NCI-H524 treated with DMSO at 0.1 percent for 48 hours (cell line): Measurements from ENCODE around the gene ATP1B1.

Experiments
- DNase-seq: peaks from one replicate; lab custom pipeline; 2025; lab: John Stamatoyannopoulos, UW

Gene ATP1B1

DNA sequence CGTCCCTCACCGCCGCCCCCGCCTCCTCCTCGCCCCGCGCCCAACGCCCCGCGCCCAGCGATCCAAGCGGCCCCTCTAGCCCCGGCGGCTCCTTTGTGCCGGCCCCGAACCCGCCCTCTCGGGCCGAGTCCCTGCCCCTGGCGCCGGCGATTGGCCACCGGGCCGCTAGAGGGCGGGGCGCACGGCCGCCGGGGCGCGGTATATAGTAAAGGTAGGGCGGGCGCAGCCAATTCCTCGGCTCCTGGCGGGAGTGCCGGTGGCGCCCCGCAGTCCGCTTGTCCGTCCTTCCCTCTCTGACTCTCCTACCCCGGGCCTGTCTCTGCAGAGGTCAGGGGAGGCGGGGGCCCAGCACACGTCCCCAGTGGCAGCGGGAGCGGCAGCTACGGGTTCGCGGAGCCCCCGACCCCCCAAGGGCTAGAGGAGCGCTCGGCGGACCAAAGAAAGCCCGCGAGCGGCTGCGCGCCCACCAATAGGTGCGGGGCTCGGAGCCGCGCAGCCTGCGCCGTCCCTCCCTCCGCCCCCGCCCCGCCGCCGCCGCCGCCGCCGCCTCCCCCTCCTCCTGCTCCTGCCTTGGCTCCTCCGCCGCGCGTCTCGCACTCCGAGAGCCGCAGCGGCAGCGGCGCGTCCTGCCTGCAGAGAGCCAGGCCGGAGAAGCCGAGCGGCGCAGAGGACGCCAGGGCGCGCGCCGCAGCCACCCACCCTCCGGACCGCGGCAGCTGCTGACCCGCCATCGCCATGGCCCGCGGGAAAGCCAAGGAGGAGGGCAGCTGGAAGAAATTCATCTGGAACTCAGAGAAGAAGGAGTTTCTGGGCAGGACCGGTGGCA lies at the start of gene ATP1B1:
TSS of gene ATP1B1 (plus strand) at position 596 of the 826 bp plus-strand sequence. CDS start at position 736, 140 bp downstream.
- peak; percentile 48 for DNase-seq

DNA sequence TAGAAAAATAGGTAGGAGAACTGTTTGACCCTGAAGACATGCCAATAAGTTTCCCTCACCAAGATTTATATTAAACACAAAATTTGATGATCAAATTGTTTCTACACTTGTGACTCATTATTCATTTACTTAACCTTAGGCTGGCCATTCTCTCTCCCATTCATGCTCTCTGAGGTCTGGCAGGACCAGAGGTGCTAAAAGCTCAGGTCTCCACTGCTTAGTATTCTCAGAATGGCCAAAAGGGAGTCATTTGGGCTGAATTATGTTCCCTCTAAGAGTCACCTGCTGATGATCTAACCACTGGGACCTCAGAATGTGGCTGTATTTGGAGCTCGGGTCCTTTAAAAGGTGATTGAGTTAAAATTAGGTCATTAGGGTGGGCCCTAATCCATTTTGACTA lies 47.1 kb upstream of the ATP1B1 start:
- no peak for DNase-seq

DNA sequence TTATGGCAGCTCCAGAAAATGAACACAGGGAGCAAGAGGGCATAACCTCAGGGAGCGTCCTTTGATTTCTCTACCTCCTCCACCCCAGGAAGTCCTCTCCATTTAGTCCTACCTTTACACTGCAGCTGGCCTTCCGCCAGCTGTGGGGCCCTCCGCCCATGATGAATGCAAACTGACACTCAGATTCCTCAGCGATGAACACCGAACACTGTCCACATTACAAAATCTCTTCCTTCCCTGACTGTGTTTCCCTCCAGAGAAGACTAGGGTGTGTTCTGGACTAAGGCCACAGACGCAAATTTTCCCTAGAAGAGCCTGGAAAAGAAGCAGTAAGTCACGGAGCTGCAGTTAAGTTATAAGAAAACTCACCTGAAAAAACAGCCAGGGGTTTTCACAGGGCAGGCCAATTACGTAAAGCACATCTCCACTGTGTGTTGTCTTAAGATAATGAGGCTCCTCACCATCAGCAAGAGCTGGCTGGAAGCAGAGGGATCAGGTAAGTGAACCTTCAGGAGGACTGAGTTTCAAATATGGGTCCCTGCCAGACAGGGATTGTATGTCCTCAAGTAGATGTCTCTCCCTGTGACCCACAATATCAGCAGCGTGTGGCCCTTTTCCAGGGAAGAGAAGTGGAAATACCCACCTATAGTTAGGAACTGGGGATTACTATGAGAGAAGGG lies 46.3 kb upstream of the ATP1B1 start:
- DNase-seq, result no peak

DNA sequence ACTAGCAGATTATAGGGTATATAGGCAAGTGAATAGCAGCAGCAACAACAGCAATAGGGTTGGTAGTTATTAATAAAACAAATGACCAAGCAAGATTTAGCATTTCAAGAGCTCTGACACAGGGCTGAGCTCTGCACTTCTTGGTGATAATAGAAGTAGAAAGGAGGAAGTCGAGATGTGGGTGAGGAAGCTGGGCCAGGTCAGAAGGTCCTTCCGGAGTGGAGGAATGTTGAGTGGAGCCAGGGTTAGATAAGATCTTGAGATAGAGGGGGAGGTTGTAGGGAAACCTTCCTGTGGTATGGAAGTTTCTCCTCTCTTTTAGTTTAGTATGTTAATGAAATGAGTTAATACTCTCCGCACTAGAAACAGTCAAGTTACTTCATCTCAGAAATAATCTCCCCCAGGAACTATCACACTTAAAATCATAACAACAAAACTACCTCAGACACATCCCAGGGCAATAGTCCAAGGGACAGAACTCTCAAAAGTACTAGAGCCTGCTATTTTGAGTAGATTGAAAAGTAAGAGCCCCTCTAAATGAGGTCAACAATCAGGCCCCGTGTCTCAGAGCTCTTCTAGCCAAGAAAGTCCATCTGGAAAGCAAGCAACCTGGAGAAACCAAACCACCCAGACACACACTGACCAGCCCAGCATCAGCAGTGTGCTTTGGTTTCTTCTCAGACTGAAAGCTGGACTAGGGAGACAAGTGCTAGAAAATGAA lies 45.4 kb upstream of the ATP1B1 start:
- no peak for DNase-seq

DNA sequence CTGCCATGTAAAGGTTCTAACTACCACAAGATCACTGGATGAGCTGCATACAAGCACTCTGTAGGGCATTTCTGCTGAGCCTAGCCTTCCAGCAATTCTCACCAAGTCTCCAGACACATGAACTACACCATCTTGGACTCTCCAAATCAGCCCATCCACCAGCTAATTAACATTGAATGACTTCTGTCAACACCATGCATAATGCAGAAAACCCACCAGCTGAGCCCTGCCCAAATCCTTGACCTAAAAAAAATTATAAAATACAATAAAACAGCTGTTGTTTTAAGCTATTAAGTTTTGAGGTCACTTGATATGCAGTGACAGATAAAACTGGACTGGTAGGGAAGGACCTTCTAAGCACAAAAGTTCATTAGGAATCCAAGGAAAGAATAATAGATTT lies 44.3 kb upstream of the ATP1B1 start:
- no peak for DNase-seq

DNA sequence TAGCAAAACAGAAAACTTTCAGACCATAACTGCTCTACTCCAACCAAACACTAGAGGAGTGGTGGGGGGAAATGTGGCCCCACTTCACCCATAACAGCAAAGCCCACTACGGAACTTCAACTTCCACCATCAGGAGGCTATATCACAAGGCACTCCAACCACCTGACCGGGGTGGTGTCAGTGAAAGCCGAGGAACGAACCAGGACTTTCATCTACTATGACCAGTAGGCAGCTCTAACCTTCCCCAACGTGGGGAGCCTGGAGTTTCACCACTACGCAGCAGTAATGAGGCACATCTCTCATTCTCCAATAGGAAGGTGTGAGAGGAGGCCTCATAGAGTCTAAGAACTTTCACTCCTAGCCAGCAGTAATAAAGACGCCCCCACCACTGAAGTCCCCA lies 42.4 kb upstream of the ATP1B1 start:
- no peak for DNase-seq

DNA sequence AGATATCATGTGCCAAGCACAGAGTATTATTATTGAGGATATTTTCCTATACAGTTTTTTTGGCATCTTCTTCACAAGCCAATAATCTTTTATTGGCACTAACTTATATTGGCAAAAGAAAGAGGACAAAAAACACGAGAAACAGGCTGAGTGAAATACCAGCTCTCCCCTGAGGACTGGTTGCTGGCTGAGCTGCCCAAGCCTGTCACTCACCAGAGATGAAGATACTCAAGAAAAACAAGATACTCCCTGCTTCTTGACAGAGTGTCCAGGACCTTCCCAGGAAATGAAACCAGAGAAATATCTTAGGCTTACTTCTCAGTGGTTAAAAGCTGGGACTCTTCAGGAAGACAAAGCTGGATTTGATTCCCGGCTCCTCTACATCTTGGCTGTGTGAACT lies 35.9 kb upstream of the ATP1B1 start:
- DNase-seq, result no peak

DNA sequence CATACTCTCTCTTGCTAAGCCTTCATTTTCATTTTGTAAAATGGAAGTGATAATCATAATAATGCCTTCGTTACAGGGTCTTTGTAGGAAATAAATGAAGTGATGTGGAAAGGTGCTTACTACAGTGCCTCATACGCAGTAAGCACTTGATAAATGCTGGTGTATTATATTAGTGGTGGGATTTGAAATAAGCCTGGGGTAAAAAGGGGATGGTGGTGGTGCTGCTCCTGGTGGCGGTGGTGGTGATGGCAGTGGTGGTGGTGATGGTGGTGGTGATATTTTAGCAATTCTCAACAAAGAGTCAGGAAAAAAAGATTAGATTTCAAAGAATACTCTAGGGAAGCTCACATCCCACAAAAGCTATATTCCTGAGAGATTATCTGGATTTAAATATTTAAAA lies 35.5 kb upstream of the ATP1B1 start:
- no peak for DNase-seq

DNA sequence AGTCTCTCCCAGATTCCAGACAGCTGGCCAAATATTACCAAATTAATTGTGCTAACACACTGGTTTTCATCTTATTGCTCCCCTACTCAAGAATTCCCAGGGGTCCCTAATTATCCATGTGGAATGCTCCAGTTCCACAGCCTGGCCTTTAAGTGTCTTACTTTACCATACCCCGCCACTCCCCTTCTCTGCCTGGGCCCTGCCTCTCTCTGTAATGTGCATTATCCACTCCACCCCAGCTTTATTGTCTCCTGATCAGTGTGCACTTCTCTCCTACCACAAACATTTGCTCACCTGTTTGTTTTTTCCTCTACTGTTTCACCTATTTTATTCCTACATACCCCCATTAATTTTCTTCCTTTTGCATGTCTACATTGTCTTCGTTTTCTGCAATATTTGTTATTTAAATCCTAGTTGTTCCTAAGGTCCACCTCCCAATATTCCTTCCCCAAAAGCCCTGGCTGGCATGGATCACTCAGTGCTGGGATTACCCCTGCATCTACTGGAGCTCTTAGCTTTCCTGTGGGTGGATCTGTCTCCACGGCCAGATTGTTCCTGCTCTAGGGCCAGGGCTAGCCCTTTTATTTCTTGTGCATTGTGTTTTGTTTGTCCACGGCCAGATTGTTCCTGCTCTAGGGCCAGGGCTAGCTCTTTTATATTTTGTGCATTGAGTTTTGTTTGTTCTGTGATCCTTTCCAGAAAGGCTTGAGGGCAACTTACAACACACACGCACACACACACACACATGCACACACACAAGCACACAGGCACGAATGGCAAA lies 33.4 kb upstream of the ATP1B1 start:
- DNase-seq, result peak; percentile 26

DNA sequence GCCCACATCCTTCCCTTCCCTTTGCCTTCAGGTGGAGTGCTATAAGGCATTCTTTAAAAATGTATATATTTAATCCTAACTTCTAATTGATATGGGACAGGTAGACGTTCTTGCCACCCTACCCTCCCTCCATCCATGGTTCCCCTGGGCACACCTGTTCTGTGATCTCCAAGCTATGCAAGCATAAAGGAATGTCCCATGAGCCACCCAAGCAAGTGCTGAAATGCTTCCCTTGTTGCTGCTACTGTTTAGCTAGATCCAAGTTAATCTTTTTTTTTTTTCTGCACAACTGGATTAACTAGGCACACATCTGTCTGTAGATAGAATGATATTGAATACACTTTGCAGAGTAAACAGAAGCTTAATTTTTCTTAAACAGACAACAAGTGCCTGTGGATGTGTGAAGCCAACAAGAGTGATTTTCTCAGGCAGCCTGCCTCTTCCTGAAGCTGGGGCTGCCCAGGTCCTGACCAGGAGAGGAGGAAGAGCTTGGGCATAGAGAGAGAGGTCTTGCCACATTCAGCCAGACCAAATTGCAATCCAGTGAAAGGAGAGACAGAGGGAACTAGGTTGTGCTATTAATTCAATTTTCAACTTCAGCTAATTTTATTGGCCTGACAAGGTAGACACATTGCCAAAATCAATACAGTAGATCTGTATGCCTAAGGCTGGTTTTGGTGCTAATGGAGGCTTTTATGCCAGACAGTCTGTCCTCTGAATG lies 28.2 kb upstream of the ATP1B1 start:
- DNase-seq, result no peak

DNA sequence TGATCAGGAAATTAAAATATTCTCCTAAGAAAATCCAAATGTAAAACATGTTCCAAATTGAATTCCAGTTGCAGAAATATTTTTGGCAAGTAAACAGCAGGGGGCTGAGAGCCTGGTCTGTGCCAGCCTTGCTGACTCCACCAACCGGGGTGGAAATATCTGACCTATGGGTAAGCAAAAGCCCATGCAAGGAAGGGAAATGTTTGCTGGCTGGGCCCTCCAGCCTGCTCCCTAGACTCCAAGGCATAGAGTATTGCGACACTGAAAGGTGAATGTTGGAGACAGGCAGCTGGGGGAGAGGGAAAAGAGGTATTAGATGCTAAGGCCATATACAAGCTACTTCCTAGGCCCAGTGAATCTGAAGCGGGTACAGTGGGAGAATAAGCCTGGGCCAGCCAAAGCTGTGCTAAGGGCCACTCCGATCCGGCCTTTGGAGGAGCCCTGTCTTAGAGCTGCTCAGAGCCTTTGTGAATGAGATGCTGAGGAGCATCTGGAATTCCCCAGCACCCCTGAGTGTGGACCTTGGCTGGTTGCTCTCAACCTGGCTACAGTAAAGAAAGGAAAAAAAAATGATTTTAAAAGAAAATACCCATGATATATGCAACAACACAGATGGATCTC lies 24.9 kb upstream of the ATP1B1 start:
- no peak for DNase-seq

DNA sequence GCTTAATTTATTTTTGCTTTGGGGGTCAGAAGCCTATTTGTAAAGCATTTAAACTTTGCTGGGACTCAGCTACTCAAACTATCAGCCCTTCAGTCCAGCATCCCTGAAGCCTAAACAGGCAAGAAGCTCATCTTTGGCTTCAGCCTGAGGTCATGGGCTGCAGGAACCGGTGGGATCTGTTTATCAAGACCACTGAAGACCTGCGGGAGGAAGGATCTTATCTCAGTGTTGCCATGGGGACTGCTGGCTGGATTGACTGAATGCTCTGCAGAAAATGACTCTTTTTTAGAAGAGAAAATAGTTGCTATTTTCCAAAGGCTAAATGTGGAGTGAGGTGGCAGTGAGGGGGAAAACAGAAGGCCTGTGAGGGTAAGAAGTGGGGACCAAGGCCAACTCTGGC lies 20.6 kb upstream of the ATP1B1 start:
- no peak for DNase-seq

DNA sequence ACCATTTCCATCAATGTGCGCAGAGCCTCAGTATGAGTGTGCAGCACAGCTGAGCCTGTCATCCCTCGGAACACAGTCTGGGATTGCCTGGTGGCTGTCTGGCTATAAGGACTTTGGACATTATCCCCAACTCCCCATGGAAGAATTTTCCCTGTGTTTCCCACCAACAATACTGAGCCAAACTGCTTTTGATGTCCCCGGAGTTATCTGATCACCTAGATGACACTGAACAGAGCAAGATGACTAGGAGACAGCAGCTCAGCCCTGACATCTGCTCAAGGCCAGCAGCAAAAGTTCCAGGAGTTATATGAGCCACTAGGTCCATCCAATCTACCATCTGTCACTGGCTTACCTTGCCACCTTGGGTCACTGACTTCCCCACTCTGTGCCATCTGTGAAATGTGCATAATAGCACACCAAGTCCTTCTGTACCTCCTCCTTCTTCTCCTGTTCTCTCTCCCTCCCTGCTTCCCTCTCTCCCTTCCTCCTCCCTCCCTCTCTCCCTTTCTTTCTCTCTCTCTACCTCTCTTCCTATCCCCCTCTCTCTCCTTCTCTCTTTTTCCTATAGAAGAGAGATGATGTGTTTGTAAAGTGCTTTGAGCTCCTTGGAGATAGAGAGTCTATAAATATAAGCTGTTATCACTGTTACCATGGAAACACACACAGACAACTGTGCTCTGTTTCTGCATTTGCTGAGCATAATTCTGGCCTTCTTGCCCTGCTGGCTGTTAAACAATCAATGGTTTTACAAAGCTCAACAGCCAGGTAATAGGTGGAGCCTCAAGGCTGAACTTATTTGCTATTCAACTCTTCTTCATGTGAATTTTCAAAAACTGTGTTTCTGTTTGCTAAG lies 19.7 kb upstream of the ATP1B1 start:
- DNase-seq, result peak; percentile 97

DNA sequence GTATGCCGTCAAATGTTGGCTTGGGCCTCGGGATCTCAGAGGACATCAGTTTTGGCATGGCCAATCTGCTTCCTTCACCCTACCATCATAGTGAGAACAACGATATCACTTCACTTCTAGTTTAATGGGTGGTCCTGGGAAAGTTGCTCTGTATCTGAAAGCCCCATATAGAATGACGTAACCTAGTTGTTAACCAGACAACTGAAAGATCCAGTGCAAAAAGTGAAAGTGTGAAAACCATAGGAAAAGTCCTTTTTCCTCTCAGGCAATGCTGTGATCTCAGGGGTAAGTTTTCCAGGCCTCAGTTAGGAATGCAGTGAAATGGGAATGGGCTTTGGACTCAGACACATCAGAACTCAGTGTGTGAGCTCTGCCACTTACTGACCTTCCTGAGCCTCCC lies 18.6 kb upstream of the ATP1B1 start:
- no peak for DNase-seq

DNA sequence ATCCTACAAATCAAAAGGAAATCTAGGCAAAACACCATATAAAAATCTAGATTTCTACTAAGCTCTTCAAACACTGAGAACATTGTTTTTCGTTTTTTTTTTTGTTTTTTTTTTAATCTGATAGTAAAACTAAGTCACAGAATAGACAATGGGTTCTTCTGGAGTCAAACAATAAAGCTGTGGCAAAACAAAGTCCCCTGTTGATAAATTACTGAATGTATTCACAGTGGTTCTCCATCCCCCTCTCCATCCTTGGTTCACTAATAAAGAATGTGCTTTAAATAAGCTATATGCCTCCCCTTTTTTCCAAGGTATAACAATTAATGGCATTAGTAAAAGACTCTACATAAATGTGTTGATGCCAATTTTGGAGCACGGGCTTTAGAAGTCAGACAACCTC lies 16.7 kb upstream of the ATP1B1 start:
- DNase-seq, result no peak

DNA sequence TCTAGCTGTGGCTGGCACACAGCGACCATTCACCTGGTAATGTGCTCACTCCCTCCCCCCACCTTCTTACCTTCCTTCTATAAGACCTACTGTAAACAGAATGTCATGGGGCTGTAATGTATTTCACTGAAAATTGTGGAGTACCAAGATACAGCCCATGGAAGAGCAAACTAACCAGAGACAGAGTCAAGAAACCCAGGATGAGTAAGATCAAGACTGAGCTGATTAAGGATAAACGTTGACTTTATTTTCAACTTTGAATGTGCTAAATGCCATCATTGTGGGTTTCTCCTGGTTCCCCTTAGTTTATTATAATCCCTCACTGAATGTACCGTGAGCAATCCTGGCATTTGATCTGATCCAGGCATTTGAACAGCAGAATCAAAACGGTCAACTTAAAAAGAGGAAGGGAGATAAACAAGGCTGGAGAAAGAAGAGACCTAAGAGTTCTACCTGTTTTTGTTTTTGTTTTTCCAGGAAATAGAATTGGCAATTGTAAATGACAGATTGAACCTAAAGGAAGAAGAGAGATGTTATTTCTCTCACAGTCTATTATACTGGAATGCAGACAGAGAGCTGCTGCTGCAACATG lies 16.1 kb upstream of the ATP1B1 start:
- no peak for DNase-seq

DNA sequence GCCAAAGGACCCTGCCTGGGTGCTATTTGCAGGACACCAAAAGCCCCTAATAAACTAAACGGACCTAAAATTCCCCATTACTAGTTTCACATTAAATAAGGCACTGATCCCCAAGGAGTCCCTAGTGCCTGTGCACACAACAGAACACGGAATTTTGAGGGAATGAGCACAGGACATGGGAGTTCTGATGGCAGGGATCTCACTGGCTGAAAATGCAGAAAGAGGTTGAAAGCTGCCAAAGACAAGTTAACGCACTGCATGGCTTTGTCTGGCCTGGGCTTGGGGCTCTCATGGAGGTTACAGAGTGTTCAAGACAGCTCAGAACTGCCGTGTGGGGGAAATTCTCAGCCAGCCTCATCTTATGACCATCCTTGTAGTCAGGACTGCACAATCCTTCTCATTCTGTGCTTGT lies 15.6 kb upstream of the ATP1B1 start:
- no peak for DNase-seq

DNA sequence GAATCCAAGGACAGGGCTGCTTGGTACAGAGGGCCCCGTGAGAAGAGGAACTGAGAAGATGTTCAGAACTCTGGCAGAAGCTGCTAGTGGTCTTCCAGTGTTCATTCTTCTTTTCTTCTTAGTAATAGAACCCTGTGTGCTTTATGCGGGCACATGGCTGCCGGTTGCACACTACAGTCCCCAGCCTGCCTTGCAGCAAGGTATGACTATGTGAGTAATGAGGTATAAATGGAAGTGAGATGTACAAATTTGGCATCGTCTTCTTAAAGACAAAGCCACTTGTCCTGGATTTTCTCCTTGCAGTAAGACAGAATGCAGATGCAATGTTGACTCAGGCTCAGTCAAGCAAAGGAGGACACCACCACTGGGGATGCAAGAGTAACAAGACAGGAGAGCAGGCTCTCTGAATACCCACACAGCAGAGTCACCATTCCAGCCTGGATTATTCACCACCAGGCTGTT lies 15.0 kb upstream of the ATP1B1 start:
- DNase-seq, result no peak

DNA sequence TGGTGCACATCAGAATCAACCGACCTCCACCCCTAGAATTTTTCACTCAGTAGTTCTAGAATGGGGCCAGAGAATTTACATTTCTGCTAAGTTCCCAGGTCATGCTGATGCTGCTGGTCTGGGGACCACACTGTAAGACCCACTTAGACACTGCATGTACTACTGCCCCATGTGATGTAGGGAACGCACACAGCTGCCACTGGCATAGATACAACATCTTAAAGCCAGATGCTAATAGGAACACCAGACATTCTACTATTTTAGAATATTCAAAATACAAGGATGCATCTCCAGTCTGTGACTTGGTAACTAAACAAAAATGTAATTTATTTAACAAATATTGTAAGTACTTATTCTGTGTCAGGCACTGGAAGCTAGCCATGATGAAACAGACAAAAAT lies 14.1 kb upstream of the ATP1B1 start:
- DNase-seq, result no peak
